IPS-NIHi7 (cell line): ENCODE results near the gene MAP10.
"Not testable (repeated sequence)": the region's sequence is repeated elsewhere in the genome, so short reads cannot be mapped to it uniquely, and the experiment has no call there.

Experiments
- DNase-seq: peaks from one replicate; pipeline ENCODE4 v3.0.0; 2012; ENCODE audit warnings: mixed read lengths; ENCODE audit errors: extremely low spot score

The MAP10 gene

GRCh38 chr1:232805269-232806185 lies at the start of gene MAP10:
Gene MAP10, plus strand, starts transcription at chr1:232805416. Its CDS starts 34 bp downstream, at chr1:232805450.
- peak; percentile 94 for DNase-seq

DNA sequence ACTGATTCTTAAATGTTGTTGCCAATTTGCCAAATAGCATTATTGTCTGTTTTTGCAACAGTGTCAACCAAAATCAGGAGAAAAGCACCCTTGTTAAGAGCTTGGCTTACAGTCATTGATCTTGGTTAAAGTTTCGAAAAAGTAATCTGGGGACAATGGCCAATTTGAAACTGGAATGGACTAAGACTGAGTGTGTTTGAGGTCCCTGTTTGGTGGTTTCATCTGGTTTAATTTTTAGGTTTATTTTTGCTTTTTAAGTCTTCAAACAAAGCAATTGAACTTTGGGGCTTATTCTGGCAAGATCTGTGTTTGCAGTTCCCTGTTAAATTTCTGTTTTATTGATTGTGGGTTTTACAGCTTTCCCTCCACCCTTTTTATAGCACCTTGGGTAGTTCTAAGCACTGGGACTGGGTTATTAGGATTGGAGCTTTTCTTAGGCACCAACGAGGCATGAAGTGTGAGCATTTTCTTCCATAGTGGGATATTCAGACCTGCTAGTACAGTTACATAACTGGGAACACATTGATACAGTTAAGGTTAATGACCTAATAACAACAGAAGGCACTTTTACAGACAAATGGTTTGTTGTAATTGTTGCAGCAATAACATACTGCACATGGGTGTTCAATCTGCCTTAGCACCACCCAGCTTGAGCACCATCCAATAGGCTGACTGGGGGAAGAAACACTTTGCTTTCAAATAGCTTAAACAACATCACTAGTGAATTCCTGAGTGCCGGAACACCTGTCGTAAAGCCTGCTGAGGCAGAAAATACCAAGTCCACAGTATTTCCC lies 40.6 kb upstream of the MAP10 start:
- no peak for DNase-seq

GRCh38 chr1:232765542-232765941 lies 39.7 kb upstream of the MAP10 start:
- DNase-seq: no peak

- DNase-seq: peak; percentile 33
Observed at GRCh38 chr1:232766241-232766890, 38.9 kb upstream of the MAP10 start.

DNA sequence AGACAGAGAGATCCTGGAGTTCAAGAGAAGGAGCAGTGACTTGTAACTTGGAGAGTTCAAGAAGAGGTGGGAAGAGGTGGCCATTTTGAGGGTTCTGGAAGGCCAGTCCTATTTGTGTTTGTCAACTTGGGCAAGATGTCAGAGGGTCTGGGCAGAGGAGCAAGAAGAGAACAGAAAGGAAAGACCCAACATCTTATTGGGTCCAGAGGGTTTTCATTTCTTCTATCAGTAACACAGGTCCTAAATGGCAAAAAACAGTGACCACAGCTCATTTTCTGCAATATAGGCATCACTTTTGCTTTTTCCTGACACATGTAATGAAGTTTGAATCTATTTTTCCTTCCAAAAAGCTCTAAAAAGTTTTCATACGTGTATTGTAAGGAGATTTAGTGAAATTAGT lies 38.3 kb upstream of the MAP10 start:
- no peak for DNase-seq

DNA sequence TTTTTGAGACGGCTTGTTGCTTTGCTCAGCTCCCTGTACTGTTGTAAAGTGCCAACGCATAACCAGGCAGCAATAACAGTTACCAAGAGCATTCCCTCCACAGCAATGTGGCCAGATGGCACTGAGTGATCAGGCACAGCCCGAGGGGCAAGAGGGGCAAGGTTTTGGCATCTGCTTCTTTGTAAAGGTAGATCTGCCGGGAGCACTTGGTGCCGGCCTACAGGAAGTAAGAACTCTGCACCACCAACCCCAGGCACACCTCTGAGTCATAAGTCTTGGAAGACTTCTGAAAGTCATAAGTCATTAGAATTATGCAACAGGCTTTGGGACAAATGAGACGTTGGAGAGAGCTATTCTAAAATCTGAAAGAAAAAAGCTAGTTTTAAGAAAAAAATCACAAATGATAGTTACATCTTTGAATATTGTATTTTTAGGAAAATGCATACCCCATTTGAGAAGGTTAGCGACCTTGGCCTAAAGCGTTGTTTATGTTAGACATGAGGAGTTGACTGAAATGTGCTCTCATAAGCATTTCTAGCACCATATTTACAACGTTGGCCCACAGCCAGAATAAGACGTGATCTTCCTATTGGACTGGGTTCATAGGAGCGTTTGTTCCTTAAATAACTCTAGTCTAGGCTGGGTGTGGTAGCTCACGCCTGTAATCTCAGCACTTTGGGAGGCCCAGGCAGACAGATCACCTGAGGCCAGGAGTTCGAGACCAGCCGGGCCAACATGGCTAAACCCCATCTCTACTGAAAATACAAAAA lies 37.7 kb upstream of the MAP10 start:
- no peak for DNase-seq

GRCh38 chr1:232768793-232769192 lies 36.4 kb upstream of the MAP10 start:
- DNase-seq: no peak

DNA sequence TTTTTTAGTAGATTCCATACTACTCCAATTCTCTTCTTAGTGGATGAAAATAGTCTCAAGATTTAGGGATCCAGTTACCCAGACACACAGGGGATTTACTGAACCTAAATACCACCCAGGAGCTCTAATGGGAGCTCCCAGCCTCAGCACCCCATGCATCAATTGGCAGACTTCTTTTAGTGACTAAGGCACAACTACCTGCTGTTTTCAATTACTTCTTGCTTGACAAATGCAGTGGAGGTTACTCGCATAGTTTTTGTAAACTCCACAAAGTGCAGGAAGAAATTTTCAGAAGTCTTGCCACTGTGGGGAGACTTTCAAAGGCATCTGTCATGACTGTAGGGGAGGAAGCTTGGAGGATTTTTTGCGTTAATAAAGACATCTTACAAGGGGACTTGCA lies 35.5 kb upstream of the MAP10 start:
- no peak for DNase-seq

DNA sequence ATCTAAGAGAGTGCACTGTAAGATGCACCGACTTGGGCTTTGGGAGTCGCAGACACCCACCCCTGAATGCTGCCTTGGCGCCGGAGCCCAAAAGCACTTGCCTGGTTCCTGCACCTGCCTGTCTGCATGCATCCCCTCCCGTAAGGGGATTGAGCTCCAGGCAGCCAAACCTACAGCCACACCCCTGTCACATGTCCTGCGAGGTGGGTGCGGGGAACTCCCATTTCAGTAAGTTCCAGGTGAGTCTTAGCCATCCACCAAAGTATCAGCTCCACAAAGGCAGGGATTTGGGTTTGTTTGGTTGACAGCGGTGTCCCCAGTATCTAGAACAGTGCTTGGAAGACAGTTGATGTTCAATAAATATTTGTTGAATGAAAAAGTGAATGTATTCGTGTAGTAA lies 31.5 kb upstream of the MAP10 start:
- DNase-seq: no peak

DNA sequence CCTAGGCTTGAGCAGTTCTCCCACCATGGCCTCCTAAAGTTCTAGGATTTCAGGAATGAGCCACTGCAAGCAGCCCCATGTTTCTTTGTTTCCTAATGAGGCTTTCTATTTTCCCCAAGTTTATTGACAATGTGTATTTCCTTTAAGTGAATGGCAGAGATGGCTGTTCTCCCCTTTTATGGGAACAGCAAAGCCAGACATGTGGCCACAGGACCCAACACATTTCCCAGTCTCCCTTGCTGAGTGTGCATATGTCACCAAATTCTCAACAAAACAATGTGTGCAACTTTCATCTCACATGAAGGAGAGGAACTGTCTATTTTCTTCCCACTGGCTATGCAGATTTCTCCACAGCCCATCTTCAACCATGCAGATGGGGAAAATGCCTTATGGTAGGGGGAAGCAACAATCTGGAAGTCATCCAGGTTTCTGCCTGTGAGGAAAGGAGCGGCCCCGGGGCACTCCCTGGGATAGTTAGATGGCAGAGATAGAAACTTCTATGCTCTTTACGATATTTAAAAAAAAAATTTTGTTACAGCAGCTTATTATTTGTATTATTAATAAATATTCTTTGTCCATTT lies 28.6 kb upstream of the MAP10 start:
- DNase-seq: no peak

DNA sequence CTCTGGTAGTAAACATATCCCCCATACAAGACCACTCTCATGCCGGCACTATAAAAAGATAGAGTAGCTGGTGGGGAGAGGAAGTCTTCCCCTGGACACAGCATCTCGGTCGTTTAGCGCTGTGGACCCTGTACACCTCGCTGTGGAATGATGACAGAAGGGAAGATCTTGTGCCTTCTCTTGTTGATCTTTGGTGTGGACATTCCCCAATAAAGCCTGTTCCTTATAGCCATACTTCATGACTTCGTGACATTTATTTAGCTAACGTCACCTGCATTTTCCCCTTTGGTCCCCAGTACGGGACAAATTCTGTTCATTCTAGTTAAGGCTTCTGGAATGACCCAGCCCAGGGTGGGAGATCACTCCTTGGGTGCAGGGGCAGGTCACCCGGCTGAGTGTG lies 24.9 kb upstream of the MAP10 start:
- no peak for DNase-seq

DNA sequence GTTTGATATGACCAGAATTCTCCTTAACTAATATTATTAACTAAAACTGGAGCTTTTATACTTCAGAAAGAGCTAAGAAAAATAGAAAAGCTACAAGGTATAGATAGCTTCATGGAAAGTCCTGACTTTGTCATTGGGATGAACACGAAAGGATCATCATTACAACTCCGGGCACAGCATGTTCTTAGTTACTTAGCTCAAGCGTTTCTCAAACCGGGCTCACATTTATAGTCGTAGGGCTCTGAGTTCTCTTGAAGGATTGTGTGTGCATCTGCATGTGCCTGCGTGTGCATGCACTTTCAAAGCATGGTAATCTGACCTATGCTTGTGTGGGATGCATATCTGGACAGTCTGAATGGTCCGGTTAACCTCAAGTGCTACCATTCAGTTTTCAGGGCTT lies 20.4 kb upstream of the MAP10 start:
- DNase-seq: no peak

DNA sequence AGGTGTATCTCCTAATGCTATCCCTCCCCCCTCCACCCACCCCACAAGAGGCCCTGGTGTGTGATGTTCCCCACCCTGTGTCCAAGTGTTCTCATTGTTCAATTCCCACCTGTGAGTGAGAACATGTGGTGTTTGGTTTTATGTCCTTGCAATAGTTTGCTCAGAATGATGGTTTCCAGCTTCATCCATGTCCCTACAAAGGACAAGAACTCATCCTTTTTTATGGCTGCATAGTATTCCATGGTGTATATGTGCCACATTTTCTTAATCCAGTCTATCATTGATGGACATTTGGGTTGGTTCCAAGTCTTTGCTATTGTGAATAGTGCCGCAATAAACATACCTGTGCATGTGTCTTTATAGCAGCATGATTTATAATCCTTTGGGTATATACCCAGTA lies 19.6 kb upstream of the MAP10 start:
- not testable (repeated sequence) for DNase-seq

DNA sequence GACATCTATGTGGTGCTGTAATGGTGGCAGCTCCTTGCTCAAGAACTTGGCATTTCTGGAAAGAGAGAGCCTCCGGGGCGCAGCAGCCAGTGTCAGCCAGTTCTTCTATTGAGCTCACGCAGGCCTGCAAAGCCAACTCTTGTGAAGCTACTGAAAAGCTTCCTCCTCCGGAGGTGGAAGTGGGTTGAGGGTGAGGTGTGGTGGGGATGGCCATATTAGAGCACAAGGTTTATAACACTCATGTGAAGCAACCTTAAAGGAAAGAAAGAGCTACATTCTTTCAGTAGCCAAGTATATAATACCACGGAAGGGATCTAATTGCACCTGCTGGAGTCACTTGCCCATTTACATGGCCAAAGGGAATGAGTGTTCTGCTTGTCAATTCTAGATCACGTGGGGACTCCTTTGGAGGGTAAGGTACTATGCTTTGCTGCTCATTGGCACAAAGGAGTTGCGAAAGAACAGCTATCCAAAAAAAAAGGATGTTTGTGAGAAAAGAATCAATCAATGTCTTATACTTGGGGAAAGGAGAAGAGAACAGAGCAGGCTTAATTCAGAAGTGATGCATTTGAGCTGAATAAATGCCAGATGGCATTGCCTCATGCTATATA lies 18.3 kb upstream of the MAP10 start:
- DNase-seq: no peak

DNA sequence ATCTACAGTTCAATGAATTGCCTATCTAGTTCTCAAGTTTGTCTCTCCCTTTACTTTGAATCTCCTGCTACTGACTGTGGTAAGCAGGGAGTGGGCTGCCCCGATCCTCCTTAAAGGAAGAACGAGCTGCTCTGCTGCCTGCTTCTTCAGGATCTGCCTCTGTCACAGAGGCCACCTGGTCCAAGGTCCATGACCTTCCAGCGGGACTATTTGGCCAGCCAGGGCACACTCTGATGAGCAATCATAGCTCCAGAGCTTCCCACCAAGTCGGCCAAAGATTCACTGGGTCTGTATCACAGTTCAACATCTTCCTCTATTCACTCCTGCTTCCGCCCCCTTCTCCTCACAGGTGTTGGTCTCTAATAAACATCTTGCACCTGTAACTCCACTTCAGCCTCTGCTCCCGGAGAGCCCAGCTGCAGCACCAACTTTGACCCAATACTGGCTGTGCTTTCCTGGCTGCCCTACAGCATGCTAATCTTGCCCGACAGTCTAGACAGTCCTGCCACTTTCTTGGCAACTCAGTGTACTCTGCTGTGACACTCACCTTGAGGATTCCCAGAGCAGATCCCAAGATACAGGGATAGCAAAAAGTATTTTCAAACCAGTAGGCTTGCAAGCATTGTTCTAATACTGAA lies 16.9 kb upstream of the MAP10 start:
- no peak for DNase-seq

- DNase-seq: no peak
Observed at GRCh38 chr1:232789651-232790050, 15.6 kb upstream of the MAP10 start.

- no peak for DNase-seq
Observed at GRCh38 chr1:232792949-232793348, 12.3 kb upstream of the MAP10 start.

DNA sequence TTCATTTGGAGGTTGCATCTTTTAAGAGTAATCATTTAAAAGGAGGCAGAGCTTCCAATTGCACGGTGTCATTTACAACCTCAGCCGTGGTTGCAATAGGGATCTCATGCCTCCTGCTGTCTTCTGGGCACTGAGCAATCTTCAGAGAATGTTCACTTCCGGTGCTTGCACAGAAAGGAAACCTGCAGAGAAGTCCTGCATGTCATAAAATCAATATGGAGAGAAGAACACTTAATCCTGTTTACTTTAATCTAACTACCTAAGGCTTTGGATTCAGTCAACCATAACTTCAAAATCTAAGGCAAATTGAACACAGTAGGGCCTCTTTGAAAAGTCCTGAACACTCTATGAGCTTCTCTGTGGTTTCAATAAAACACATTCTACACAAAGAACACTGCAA lies 11.3 kb upstream of the MAP10 start:
- DNase-seq: no peak

DNA sequence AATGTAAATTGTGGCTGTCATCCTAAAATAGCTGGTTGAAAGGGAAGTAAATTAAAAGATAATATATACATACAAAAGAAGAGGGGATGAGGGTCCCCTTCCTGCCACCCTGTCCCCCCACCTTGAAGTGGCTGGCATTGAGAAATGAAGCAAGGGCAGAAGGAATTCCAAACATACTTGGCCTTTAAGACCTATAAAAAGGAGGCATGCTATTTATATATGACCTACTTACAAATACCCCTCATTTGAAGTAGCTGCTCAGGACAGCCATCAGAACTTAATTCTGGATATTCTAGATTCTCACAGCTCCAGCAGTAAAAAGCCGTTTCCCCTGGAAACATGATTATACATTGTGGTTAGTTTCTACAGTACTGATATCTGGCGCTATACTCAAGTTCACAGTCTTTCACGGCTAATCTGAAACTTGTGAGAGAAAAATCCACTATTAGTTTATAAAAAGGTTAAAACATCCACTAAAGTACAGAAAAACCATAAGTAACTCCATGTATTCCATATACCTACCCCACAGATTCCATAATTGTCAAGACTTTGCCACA lies 9.6 kb upstream of the MAP10 start:
- DNase-seq: no peak
